GM19239 (cell line): ENCODE measurements around the gene ETS2.

ENCODE experiments used
- DNase-seq: peaks from one replicate; pipeline ENCODE4 v3.0.0; 2011; ENCODE audit warnings: low spot score; ENCODE audit not compliant: insufficient read length
- FAIRE-seq: peaks from 2 replicates; lab custom pipeline; 2011; peaks lifted over from hg19 to GRCh38; lab: Jason Lieb, UNC

ETS2 gene

GRCh38 chr21:38777015-38777414 is 28.7 kb upstream of the ETS2 start:
- FAIRE-seq (no peak), DNase-seq (no peak)

GRCh38 chr21:38777531-38777930 is 28.2 kb upstream of the ETS2 start:
- no peak for DNase-seq
- FAIRE-seq: no peak

- peak; percentile 47 for FAIRE-seq
- DNase-seq: peak; percentile 13
Observed at GRCh38 chr21:38780879-38781278, 24.9 kb upstream of the ETS2 start.

GRCh38 chr21:38784458-38785266 is 21.1 kb upstream of the ETS2 start:
- FAIRE-seq: no peak
- no peak for DNase-seq

GRCh38 chr21:38785483-38785882 is 20.2 kb upstream of the ETS2 start:
- FAIRE-seq (no peak), DNase-seq (no peak)

GRCh38 chr21:38787016-38787415 is 18.7 kb upstream of the ETS2 start:
- DNase-seq (no peak), FAIRE-seq (no peak)

- FAIRE-seq (no peak), DNase-seq (no peak)
Observed at GRCh38 chr21:38787461-38788274, 18.1 kb upstream of the ETS2 start.

- FAIRE-seq: no peak
Observed at GRCh38 chr21:38788275-38788905, 17.3 kb upstream of the ETS2 start.

GRCh38 chr21:38789275-38789674 is 16.5 kb upstream of the ETS2 start:
- FAIRE-seq: no peak
- DNase-seq: no peak

More at GRCh38 chr21:38788275-38788905, 17.3 kb upstream of the ETS2 start:
- DNase-seq: no peak

GRCh38 chr21:38790059-38790458 is 15.7 kb upstream of the ETS2 start:
- no peak for DNase-seq
- no peak for FAIRE-seq

- DNase-seq (no peak), FAIRE-seq (no peak)
Observed at GRCh38 chr21:38790961-38791360, 14.8 kb upstream of the ETS2 start.

- no peak for DNase-seq
- FAIRE-seq: no peak
Observed at GRCh38 chr21:38792676-38793459, 12.9 kb upstream of the ETS2 start.

- FAIRE-seq (no peak), DNase-seq (no peak)
Observed at GRCh38 chr21:38793926-38794713, 11.6 kb upstream of the ETS2 start.

- DNase-seq: no peak
- FAIRE-seq: no peak
Observed at GRCh38 chr21:38794978-38795377, 10.8 kb upstream of the ETS2 start.

- FAIRE-seq (no peak), DNase-seq (no peak)
Observed at GRCh38 chr21:38795475-38795874, 10.3 kb upstream of the ETS2 start.

GRCh38 chr21:38796424-38796823 is 9.3 kb upstream of the ETS2 start:
- DNase-seq (no peak), FAIRE-seq (no peak)

- DNase-seq (no peak), FAIRE-seq (no peak)
Observed at GRCh38 chr21:38797470-38797869, 8.3 kb upstream of the ETS2 start.

- DNase-seq: no peak
- FAIRE-seq: no peak
Observed at GRCh38 chr21:38798081-38798480, 7.6 kb upstream of the ETS2 start.

- FAIRE-seq: no peak
- no peak for DNase-seq
Observed at GRCh38 chr21:38798481-38798882, 7.2 kb upstream of the ETS2 start.
